Measurements from ENCODE around the gene ZMAT5. TPM values are rescaled to one million over a fixed set of nuclear protein-coding genes. Genes with fewer than 3 reads are reported as not detected.

ZMAT5 gene
- total RNA-seq, 2 experiments from 2014 or later, result 19.0 to 21.8 TPM

DNA sequence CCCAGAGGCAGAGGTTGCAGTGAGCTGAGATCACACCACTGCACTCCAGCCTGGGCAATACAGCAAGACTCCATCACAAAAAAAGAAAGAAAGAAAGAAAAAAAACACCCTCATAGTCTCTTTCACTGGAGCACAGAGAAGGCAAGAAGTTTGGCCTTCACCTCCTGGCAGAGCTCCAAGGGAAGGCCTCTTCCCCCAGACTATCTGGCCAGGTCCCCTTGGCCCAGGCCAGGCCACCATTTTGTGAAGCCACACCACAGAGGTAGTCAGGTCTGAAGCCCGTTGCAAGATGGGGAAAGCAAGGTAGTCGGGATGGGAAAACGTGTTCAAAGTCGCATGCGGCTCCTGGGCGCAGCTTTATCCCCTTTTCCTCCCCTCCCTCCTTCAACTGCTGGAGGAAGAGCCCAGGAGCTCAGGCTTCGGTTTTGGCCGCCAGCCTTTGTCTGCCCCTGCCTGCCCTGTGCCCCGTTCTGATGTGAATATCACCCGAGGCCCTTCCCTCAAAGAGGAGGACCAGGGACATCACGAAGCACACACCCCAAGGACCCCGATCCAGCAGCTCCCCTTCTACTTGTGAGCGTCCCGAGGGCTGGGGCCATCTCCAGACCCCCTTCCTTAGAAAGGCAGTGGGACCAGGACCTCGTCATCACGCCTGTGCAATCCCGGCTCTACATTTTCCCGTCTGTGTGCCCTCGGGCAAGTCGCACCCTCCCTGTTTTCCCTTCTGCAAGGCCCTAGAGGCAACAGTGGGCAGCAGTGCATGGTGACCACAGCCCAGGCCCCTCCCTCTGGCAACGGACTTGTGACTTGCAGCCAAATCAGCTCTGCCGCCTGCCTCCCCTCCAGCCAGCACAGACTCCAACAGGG is 29.3 kb downstream of the ZMAT5 start:
- peaks cover 5% of the 10 kb centered on the region for H3K36me3 Mint-ChIP-seq (ENCODE audit: low read depth)
- ATAC-seq, result no peak
- H3K9me3 Mint-ChIP-seq (ENCODE audit: insufficient read depth), result no peaks in the 10 kb centered on the region
- ChIA-PET POLR2A (no interaction called here), CTCF (no interaction called here)
- H3K27me3 Mint-ChIP-seq (ENCODE audit: low read depth), result no peaks in the 10 kb centered on the region
- H3K4me3 Mint-ChIP-seq, result no peak overlapping the region
- DNase-seq, result no peak
- no peak overlapping the region for H3K27ac Mint-ChIP-seq
- H3K4me1 Mint-ChIP-seq (ENCODE audit: low read depth), result peaks cover 7% of the 10 kb centered on the region

DNA sequence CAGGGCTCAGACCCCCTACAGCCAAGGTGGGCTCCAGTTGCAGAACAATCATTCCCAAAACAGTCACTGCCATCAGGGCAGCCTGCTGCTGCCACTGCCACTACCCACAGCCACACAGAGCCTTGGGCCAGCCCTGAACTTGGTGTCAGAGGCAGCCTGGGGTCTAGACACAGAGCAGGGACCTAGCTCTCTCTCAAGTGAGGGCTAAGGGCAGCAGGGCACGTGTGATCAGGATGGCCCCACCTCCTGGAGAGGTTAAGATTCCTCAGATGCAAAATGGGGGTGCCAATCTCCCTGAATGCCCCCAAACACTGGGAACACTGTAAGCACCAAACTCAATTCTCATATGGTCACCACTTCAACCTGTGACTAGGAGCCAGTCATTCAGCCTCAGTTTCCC is 31.4 kb downstream of the ZMAT5 start:
- Mint-ChIP-seq H3K4me3 (no peak overlapping the region), H3K9me3 (ENCODE audit: insufficient read depth) (no peaks in the 10 kb centered on the region), H3K4me1 (ENCODE audit: low read depth) (no peaks in the 10 kb centered on the region), H3K36me3 (ENCODE audit: low read depth) (no peaks in the 10 kb centered on the region), H3K27me3 (ENCODE audit: low read depth) (no peaks in the 10 kb centered on the region), H3K27ac (no peak overlapping the region)
- DNase-seq, result no peak
- ChIA-PET CTCF (no interaction called here), POLR2A (no interaction called here)
- ATAC-seq, result no peak

DNA sequence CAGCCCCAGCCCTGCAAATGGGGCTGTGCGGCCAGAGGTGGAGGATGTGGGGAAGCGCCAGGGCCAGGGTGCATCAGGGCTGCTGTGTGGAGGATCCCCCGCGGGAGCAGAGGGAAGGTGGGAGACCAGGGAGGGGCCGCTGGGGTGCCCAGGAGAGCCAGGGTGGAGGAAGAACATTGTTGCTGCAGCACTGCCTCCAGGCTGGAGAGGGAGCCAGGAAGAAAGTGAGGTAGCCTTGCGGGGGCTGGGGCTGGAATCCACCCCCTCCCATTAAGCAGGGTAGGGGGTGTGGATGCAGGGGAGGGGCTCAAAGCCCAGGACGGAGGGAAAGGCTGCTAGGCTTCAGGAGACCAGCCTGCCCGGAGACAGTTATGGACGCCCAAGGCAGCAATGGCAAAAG is 32.0 kb downstream of the ZMAT5 start:
- Mint-ChIP-seq H3K27me3 (ENCODE audit: low read depth) (no peaks in the 10 kb centered on the region), H3K27ac (no peak overlapping the region), H3K4me1 (ENCODE audit: low read depth) (no peaks in the 10 kb centered on the region), H3K4me3 (no peak overlapping the region), H3K36me3 (ENCODE audit: low read depth) (no peaks in the 10 kb centered on the region), H3K9me3 (ENCODE audit: insufficient read depth) (no peaks in the 10 kb centered on the region)
- POLR2A ChIA-PET, result no interaction called here
- DNase-seq (no peak), ATAC-seq (no peak)
- CTCF ChIA-PET, result no interaction called here

DNA sequence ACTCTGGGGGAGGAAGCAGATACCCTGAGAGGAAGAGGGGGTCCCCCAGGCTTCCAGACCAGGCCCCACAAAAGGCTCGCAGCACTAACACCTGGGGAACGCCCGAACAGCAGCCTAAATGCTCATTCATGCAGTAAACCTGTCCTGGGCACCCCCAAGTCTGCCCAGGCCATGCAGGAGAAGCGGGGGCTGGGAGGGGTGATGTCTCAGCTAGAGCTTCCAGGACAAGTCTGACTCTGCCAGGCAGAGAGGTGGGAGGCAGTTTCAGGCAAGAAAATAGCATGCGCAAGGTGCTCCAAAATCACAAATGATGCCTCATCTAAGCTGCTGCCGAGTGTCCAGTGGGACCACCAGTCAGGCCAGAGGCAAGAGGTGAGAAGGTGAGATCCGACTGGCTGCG is 32.4 kb downstream of the ZMAT5 start:
- Mint-ChIP-seq H3K27ac (no peak overlapping the region), H3K4me1 (ENCODE audit: low read depth) (no peaks in the 10 kb centered on the region), H3K27me3 (ENCODE audit: low read depth) (no peaks in the 10 kb centered on the region), H3K9me3 (ENCODE audit: insufficient read depth) (no peaks in the 10 kb centered on the region), H3K4me3 (no peak overlapping the region), H3K36me3 (ENCODE audit: low read depth) (no peaks in the 10 kb centered on the region)
- no peak for ATAC-seq
- ChIA-PET CTCF (no interaction called here), POLR2A (interaction anchor here (0.6 kb wide), 1 partner anchor 49 kb away, joined by 4 read pairs; no protein-coding TSS in a partner anchor)
- DNase-seq, result no peak

DNA sequence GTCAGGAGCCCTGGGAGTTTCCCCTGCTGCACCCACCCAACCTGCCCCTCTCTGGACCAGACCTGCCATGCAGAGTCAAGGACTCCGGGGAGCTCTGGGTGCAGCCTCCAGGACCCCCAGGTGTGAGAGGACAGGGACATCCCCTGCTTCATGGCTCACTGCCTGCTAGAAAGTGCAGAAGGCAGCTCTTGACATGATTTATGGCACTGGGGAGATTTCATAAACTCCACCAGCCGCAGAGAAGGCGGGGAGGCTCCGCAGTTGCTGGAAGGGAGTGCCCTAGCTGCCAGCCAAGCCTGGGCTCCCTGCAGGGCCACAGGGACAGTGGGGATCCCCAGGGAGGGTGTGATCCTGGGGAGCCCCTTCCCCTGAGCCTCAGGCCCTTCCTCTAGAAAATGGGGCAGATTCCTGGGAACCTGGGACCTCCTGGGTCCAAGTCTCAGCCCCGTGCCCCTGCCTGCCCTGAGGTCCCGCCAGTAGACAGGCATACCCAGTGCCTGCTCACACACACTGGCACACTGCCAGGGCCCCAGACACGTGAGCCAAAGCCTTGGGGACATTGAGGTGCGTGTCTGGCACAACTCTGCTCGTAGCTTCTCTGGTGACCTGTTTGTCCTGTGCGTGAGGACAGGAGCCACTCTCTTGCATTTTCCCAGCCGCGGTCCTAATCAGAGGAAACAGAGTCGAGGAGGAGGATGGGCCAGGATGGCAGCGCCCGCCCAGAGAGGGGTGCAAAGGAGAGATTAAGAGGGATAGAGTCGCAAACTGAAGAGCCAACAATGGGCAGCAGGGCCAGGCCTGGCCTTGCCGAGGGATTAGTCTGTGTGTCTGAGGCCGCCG is 33.2 kb downstream of the ZMAT5 start:
- Mint-ChIP-seq H3K4me3 (no peak overlapping the region), H3K9me3 (ENCODE audit: insufficient read depth) (no peaks in the 10 kb centered on the region), H3K27ac (no peak overlapping the region), H3K36me3 (ENCODE audit: low read depth) (no peaks in the 10 kb centered on the region), H3K4me1 (ENCODE audit: low read depth) (no peaks in the 10 kb centered on the region), H3K27me3 (ENCODE audit: low read depth) (no peaks in the 10 kb centered on the region)
- DNase-seq (no peak), ATAC-seq (no peak)
- ChIA-PET CTCF (no interaction called here), POLR2A (interaction anchor here (0.6 kb wide), 1 partner anchor 48 kb away, joined by 4 read pairs; no protein-coding TSS in a partner anchor)

DNA sequence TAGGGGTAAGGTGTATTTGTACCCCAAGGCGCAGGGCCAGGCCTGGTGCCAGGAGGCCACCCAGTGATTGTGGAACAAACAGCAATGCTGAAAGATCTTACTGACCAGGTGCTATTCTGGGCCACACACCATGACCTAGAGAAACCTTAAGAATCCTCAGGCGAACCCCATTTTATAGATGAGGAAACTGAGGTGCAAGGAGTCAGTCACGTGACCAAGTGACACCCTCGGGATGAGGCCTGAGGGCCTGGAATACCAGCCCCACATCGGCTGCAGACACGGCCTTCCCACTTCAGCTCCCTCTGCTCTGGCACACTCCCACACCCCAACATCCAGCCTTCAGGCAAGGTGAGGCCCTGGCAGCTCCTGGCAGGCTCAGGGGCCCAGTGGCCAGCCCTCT is 33.9 kb downstream of the ZMAT5 start:
- H3K4me1 Mint-ChIP-seq (ENCODE audit: low read depth), result no peaks in the 10 kb centered on the region
- ChIA-PET CTCF (no interaction called here), POLR2A (no interaction called here)
- ATAC-seq (no peak), DNase-seq (no peak)
- H3K4me3 Mint-ChIP-seq, result no peak overlapping the region
- H3K9me3 Mint-ChIP-seq (ENCODE audit: insufficient read depth), result no peaks in the 10 kb centered on the region
- H3K27me3 Mint-ChIP-seq (ENCODE audit: low read depth), result no peaks in the 10 kb centered on the region
- no peak overlapping the region for H3K27ac Mint-ChIP-seq
- no peaks in the 10 kb centered on the region for H3K36me3 Mint-ChIP-seq (ENCODE audit: low read depth)

DNA sequence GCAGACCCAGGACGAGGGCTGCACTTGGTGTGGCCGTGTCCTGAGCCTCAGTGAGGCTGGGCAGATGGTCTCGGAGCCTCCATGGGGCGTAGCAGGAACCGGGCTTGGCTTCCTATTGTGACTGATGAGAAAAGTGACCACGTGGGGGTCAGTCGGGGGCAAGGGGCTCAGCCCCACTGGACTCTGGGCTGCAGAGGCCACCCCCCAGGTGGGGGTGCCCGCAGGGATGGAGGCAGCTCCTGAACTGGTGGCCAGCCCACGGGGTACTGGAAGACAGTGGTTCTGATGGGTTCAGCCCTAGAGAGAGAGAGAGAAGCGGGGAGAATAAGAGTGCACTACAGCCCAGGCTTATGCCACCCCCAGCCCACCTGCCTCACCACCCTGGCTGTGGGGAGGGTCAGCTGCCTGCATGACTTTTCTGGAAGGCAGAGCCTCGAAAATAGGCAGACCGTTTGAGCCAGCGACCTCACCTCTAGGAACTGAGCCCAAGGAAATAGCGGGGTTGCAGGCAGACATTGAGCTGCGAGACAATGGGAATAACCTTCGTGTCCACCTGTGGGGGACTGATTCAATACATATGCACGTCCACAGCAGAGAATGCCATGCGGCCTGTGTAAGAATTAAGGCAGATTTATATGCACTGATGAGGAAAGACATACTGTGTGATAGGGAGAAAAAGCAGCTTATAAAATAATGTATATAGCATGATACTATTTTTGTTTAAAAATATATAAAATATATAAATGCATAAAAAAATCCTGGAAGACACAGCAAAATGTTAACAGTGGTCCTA is 35.6 kb downstream of the ZMAT5 start:
- CTCF ChIA-PET, result no interaction called here
- Mint-ChIP-seq H3K36me3 (ENCODE audit: low read depth) (no peaks in the 10 kb centered on the region), H3K4me3 (no peak overlapping the region), H3K27me3 (ENCODE audit: low read depth) (no peaks in the 10 kb centered on the region), H3K9me3 (ENCODE audit: insufficient read depth) (no peaks in the 10 kb centered on the region), H3K4me1 (ENCODE audit: low read depth) (no peaks in the 10 kb centered on the region), H3K27ac (no peak overlapping the region)
- DNase-seq, result no peak
- POLR2A ChIA-PET, result no interaction called here
- ATAC-seq, result no peak

DNA sequence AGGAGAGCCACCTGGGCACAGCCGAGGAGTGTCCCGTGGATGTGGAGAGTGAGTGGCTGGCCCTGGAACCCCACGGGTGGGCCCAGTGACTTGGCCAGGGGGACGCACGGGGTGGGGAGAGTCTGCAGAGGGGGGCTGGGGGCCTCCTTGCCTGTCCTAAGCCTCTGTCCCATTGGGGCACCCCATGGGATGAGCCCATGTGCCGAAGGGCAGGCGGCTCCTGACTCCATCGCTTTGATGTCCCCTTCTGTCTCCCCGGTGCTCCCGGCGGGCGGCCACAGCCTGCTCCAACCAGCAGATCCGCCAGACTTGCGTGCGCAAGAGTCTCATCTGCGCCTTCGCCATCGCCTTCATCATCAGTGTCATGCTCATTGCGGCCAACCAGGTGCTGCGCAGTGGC is 37.6 kb downstream of the ZMAT5 start:
- no peak overlapping the region for H3K27ac Mint-ChIP-seq
- no peaks in the 10 kb centered on the region for H3K36me3 Mint-ChIP-seq (ENCODE audit: low read depth)
- no peaks in the 10 kb centered on the region for H3K4me1 Mint-ChIP-seq (ENCODE audit: low read depth)
- no peaks in the 10 kb centered on the region for H3K9me3 Mint-ChIP-seq (ENCODE audit: insufficient read depth)
- H3K4me3 Mint-ChIP-seq, result no peak overlapping the region
- H3K27me3 Mint-ChIP-seq (ENCODE audit: low read depth), result peaks cover 3% of the 10 kb centered on the region
- ChIA-PET CTCF (no interaction called here), POLR2A (no interaction called here)
- DNase-seq (no peak), ATAC-seq (no peak)

DNA sequence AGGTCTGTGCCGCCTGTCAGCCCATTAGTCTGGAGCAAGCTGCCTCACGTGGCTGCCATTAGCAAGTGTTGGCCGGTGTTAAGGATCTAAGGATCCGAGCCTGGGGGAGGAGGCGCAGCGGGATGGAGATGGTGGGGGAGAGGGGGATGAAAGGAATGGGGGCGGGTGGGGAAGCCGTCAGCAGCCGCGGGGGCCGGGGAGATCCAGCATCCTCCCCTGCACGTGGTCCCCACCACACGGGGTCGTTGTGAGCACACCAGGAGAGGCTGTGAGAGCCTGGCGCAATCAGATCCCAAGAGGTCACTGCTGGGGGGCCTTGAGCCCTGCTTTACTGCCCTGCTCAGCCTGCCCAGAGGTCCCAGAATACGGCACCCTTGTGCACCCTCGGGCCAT is 39.7 kb downstream of the ZMAT5 start:
- Mint-ChIP-seq H3K9me3 (ENCODE audit: insufficient read depth) (no peaks in the 10 kb centered on the region), H3K36me3 (ENCODE audit: low read depth) (no peaks in the 10 kb centered on the region), H3K27me3 (ENCODE audit: low read depth) (peaks cover 7% of the 10 kb centered on the region), H3K4me3 (no peak overlapping the region), H3K4me1 (ENCODE audit: low read depth) (no peaks in the 10 kb centered on the region), H3K27ac (no peak overlapping the region)
- ATAC-seq, result peak; percentile 35
- peak; percentile 40 for DNase-seq
- ChIA-PET POLR2A (no interaction called here), CTCF (interaction anchor here (1.3 kb wide), 1 partner anchor 15 kb away, joined by 3 read pairs; no protein-coding TSS in a partner anchor)

DNA sequence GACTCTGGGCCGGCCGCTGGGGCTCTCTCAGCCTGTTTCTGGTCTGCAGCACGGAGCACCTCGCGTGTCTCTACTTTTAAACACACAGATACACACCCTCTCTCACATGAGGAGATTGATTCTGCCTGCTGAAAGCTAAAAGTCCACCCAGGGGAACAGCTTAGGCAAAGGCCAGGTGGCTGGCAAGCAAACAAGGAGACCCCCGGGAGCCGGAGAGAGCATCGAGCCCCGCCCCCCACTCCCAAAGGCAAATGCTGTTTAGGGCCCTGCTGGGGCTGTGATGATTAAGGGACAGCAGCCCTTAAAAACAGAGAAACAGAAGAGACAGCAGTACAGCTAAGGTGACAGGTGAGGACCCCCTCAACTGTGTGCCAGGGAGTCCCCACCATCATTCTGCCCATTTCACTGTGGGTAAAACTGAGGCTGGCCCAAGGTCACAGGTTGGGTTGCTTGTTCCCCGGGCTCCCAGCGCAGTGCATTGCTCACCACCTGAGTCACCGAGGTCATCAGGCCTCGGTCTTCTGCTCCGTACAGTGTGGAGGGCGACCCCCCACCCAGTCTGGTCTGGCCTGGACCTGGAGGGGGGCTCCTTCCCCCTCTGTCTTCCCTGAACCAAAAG is 40.2 kb downstream of the ZMAT5 start:
- no peak overlapping the region for H3K27ac Mint-ChIP-seq
- no peak for DNase-seq
- no peaks in the 10 kb centered on the region for H3K4me1 Mint-ChIP-seq (ENCODE audit: low read depth)
- H3K27me3 Mint-ChIP-seq (ENCODE audit: low read depth), result peaks cover 12% of the 10 kb centered on the region
- POLR2A ChIA-PET, result interaction anchor here (0.5 kb wide), 1 partner anchor 12 kb away, joined by 3 read pairs; no protein-coding TSS in a partner anchor
- H3K4me3 Mint-ChIP-seq, result no peak overlapping the region
- ATAC-seq, result no peak
- H3K36me3 Mint-ChIP-seq (ENCODE audit: low read depth), result no peaks in the 10 kb centered on the region
- CTCF ChIA-PET, result interaction anchor here (1.3 to 1.5 kb wide), 2 partner anchors 15 to 279 kb away, joined by 3 to 6 read pairs; no protein-coding TSS in a partner anchor
- no peaks in the 10 kb centered on the region for H3K9me3 Mint-ChIP-seq (ENCODE audit: insufficient read depth)

DNA sequence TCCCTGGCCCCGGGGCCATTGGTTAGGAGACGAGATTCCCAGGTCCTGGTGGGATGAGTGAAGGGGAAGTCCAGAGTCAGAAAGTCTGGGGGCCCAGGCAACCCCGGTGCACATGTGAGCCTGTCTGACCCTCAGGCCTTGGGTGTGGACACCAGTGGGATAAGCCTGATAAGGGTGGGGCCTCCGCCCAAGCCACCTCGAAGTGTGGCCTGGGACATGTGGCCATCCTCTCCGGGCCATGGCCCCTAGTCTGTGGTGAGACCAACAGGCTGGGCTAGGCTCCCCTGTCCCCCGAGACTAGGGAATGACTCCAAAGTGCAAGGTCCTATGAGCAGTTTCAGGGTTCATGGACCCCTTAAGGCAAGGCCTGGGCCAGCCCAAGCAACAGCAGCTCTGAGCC is 40.7 kb downstream of the ZMAT5 start:
- no peak overlapping the region for H3K4me3 Mint-ChIP-seq
- no peak for ATAC-seq
- POLR2A ChIA-PET, result interaction anchor here (0.5 kb wide), 1 partner anchor 12 kb away, joined by 3 read pairs; no protein-coding TSS in a partner anchor
- H3K27me3 Mint-ChIP-seq (ENCODE audit: low read depth), result peaks cover 16% of the 10 kb centered on the region
- no peaks in the 10 kb centered on the region for H3K4me1 Mint-ChIP-seq (ENCODE audit: low read depth)
- DNase-seq, result no peak
- no peak overlapping the region for H3K27ac Mint-ChIP-seq
- H3K36me3 Mint-ChIP-seq (ENCODE audit: low read depth), result no peaks in the 10 kb centered on the region
- CTCF ChIA-PET, result interaction anchor here (1.3 to 1.5 kb wide), 2 partner anchors 16 to 279 kb away, joined by 3 to 6 read pairs; no protein-coding TSS in a partner anchor
- H3K9me3 Mint-ChIP-seq (ENCODE audit: insufficient read depth), result no peaks in the 10 kb centered on the region

Data from activated CD8-positive, alpha-beta T cell treated with anti-CD3 and anti-CD28 coated beads, Interleukin-2, amount 10 ng/mL, durations not matched to agents 7 days and 5 days (primary cell).